NCI-H1105 treated with DMSO at 0.1 percent for 48 hours (cell line): ENCODE measurements around the gene GJA4.

Experiments
- DNase-seq: peaks from one replicate; lab custom pipeline; 2025; lab: John Stamatoyannopoulos, UW

Gene GJA4

DNA sequence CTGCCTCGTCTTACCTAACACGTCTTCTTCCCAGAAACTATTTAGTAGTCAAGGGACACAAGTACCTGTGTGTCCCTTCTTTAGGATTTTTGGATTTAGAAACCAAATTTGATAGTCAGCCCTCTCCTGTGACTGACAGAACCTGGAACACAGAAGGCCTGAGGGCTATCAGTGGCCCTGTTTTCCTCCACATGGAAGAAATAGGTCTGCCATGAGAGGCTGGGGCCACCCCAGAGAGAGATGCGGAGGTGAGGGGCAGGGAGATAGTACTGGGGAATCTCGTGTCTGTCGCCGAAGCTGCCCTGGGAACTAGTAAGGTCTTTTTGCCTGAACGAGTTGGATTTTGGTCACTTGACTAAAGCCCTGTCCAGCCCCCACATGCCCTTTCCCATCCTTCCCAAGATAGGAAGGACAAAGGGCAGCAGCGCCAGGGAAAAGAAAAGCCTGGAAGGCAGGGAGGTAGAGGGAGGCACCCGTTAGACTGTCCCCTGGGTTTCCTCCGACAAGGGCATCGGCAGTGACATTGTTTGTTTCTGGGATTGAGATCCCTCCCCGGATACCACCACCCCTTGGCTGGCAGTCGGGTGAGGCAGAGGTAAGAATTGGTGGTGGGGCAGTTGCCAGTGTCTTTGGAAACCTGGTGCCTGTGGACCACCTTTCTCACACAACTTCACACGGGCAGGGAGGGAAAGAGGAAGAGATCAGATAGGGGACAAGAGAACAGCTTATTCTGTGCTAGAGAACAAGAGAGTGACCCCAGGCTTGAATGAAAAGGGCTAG is 46.9 kb downstream of the GJA4 start:
- no peak for DNase-seq

DNA sequence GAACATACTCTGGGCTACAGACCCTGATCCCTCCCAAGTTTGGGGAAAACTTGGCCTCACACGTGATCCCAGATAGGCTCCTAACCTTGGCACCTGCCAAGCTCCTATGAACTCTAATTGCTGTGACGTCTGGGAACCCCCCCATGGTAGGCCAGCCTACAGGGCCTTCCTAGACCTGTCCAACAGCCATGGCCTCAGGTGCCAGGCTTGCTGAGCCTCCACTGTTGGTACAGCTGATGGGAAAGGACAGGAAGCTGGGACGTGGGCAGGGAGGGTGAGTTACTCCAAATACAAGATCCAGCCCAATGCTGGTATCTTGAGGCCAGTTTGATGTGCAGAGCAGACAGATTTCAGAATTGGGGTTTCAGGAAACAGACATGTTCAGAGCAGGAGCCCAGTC is 47.6 kb downstream of the GJA4 start:
- no peak for DNase-seq

DNA sequence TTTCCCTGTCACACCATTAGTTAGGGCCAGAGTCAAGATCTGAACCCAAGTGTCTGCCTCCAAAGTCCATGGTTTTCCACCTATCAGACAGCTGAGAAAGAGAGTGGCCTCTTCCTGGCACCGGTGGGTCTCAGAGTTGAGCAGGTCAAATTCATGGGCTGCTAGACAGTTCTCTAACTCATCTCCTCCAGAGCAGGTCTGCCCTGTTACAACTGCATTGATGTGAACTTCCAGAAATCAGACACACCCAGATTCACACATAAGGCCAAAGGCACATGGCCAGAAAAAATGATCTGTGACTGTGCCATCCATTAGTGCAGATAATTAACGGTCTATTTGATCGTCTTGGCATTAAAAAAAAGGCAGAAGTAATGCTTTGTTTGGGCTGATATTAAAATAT is 49.3 kb downstream of the GJA4 start:
- DNase-seq = no peak

DNA sequence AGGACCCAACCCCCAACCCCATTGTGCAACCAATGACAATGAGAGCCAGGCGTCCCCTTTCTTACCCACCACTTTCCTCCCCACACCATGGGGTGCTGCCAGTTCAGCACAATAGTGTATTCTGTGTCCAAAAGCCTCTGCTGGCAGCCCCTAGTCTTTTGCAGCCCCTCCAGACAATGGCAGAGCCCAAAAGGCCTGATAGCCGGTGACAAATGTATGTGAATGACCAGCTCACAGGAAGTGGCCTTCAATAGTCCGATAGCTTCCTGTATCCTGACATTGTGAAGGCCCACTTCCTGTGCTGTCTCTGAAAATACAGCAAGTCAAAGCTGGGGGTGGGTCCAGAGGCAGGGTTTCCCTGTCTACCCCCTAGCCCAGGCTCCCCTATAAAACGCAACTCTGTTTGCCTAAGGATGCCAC is 50.2 kb downstream of the GJA4 start:
- no peak for DNase-seq

DNA sequence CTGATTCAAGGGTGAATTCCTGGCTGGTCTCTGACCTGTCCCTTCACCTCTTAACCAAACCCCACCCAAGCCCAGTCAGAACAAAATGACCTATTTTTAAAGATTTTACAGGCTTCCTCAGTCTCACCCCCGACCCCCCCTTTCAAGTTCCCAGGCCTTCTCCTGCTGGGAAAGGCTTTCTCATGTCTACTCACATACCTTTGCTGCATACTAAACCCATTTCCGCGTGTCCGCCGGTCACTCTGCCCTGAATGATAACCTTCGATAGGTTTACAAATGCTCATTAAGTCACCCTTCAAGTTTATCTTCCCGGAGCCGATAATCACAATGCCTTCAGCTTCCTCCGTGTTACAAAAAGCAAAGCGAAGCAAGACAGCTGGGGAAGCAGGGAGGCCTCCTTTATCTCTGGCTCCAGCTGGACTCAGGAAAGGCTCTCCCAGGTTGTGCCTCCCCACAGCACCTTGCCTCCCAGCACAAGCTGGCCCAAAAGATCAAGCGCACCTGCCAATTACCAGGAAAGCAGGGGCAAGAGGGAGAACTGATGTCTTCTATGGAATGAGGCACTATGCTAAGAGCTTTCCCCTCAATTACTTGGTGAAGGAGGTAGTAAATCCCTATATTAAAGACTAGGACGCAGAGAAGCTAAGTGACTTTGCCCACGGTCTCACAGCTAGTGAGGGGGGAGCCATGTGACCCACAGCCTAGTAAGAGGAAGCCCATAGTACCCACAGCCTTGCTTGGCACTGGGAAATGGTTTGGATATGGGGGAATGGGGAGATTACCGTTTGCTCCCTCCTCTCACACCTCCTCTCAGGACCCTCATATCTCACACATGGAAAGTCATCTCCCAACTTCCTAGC is 50.8 kb downstream of the GJA4 start:
- DNase-seq = no peak

DNA sequence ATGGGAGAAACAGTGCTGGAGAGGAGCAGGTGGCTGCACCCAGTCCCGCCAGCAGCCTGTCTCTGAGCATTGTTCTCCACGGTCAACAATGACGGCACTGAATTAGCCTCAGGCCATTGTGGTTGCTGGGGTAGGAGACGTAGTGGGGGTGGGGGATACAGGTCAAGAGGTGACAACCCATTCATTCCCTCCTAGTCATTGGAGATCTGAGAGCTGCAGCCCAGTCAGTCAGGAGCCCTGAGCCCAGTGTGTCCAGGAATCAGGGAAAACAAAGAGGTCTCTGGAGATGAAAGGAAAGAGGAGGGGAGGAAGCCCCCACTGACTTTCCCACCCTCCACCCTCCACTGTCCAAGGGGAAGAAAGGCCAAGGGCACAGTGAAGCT is 51.4 kb downstream of the GJA4 start:
- no peak for DNase-seq
